SKM-1 treated with dmso at 0.1 percent for 144 hours (cell line): ENCODE measurements around the gene EPC1.
"Not testable (repeated sequence)": the region's sequence is repeated elsewhere in the genome, so short reads cannot be mapped to it uniquely, and the experiment has no call there.

Source experiments
- DNase-seq: peaks from one replicate; lab custom pipeline; 2025; ENCODE audit not compliant: unreplicated experiment; lab: John Stamatoyannopoulos, UW

Gene EPC1

DNA sequence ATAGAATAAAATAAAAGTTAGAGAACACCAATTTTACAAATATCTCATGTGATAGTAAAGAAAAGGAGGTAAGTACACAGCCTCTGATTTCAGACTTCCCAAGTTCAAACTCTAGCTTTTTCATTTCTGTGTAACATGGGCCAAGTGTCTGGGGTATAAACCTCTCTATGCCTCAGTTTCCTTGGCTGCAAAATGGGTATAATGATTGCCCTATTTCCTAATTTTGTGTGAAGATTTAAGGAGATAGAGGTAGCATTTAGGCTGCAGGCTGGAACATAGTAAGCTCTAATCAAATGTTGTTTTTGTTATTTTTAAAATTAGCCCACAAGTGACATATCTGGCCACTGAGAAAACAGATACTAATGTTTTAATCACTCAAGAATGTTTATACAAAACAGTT, 26.1 kb upstream of the EPC1 start:
- DNase-seq = no peak

DNA sequence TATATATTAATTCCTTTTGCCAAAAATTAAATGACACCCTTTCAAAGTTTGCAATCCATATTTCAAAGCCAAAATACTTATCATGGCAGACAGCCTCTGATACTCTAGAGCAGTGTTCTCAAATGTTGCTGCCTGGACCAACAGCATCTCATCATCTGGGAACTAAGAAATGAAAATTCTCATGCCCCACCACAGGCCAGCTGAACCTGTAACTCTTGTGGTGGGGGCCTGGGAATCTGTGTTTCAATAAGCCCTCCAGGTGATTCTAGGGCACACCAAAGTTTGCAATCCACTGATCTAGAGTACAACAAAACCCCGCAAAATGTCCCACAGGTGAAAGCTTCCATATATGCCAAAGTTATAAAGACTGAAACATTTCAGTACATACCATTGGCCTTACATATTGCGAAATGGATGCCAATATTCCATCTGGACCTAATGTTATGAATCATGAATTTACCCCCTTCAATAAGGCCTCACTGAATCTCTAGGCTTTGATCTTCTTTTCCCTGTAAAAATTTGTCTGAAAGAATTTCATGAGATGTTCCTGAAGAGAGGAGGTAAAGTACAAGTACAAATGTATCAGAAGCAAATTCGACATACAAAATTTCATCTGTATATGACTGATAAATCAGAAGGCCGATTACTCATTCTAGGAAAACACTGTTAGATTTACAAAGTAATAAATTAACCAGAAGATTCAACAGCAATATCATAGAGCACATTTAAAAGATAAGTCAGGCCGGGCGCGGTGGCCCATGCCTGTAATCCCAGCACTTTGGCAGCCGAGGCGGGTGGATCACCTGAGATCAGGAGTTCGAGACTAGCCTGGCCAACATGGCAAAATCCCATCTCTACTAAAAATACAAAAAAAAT, 25.3 kb upstream of the EPC1 start:
- DNase-seq = no peak

- no peak for DNase-seq
These were observed 24.1 kb upstream of the EPC1 start for GRCh38 chr10:32371101-32371500.

DNA sequence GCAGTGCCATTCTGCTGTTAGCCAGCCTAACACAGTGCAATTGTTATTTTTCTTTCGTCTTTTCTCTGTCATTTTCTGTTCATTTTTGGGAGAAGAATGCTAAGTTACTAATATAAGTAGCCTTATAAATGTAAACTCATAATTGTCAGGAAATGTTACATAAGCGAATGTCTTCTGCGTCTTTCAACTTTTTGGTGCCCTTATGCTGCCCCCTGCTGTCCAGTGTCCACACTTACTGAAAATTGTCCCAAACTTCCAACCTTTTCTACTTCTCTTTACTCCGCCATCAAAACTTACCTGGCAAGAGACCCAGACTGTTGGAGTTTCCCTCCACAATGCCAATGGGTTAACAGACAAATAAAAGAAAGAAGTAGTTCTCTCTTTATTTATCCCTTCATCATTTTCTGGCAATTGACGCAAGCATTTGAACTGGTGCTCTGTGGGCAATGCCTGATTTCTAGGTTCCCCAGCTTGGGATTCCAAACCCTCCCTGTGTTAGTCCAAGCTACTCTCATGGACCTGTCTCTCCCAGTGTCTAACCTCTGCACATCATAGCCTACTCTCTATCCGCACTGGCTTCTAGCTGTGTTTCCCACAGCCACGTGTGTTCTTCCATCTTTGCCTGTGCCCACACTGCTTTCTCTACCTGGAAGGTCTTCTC, 21.0 kb upstream of the EPC1 start:
- DNase-seq = peak; percentile 5

DNA sequence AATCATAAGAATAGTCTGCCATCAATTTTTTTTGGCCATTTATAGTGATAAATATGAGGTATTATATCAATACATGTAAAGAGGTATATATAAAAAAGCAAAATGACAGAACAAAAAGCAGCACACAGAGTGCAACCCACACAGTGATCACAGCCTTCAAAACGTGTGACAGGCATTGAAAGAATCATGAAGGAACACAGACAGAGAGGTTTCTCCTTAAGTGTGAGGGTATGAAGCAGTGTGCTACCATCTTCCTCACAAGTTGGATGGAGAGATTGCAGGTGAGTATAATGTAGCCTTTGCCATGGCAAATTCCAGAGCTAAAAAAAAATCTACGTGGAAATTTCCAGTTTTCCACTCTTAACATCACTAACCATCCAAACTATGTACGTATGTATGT, 19.6 kb upstream of the EPC1 start:
- no peak for DNase-seq

DNA sequence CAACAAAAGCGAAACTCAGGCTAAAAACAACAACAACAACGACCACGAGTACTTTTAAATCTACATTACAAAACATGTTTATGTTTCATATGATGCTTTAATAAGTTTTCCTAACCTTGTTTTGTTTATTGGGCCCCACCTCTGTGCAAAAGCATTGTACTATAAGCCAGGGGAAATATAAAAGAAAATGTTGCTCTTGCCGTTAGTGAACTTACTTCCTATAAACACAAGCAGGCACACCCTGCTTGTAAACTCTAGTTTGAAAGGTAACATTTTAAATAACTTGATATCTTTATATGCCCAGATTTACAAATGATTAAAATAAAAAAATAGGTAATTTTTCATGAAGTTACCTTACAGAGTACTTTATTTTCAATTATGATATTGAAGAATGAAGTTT, 19.2 kb upstream of the EPC1 start:
- DNase-seq = no peak

GRCh38 chr10:32365404-32365803, 18.4 kb upstream of the EPC1 start:
- DNase-seq = not testable (repeated sequence)

GRCh38 chr10:32362571-32362970, 15.6 kb upstream of the EPC1 start:
- no peak for DNase-seq

- DNase-seq = no peak
These were observed 13.9 kb upstream of the EPC1 start for GRCh38 chr10:32360884-32361283.

DNA sequence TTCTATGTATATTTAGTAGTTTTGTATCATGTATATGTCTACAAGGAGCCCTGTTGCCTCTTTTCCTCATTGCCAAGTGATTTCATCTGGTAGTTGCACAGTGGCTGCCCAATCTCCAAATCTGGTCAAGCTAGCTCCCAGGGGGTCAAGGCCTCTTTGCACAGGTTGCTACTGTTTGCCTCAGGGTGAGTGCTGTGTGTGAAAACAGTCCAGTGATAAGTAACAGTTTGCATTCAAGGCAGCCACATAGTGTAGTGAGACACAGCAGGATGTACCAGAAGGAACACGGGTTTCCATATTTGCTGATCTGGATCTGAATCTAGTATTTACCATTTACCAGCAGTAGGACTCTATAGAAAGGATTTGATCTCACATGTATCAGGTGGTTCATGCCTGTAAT, 13.3 kb upstream of the EPC1 start:
- DNase-seq = no peak

- no peak for DNase-seq
These were observed 10.2 kb upstream of the EPC1 start for GRCh38 chr10:32357056-32357735.

DNA sequence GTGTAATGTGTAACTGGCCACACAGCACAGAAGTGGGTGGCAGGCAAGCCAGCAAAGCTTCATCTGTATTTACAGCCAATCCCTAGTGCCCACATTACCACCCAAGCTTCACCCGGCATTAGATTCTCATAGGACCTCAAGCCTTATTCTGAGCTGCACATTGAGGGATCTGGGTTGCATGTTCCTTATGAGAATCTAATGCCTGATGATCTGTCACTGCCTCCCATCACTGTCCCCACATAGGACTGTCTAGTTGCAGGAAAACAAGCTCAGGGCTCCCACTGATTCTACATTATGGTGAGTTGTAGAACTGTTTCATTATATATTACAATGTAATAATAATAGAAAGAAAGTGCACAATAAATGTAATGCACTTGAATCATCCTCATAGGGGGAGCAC, 7.7 kb upstream of the EPC1 start:
- DNase-seq = not testable (repeated sequence)

- DNase-seq = no peak
These were observed 3.9 kb upstream of the EPC1 start for GRCh38 chr10:32350811-32351350.

- no peak for DNase-seq
These were observed 3.2 kb upstream of the EPC1 start for GRCh38 chr10:32349968-32350738.

DNA sequence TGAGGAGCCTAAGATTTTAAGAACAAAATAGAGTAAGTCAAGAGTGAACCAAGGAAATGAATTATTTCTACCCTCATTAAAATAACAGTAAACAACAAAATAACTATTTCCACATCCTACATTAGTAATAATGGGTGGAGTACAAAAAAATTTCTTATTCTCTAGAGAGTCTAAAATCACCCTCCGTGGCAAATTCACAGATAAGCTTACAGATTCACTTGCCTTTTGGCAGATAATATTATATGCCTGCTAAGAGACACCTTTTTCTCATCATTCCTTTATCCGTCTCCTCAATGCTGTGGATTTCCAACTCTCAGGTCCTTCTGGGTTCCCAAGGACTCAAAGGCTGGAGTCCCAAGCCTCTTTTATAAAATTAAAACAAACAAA, 2.2 kb upstream of the EPC1 start:
- no peak for DNase-seq

DNA sequence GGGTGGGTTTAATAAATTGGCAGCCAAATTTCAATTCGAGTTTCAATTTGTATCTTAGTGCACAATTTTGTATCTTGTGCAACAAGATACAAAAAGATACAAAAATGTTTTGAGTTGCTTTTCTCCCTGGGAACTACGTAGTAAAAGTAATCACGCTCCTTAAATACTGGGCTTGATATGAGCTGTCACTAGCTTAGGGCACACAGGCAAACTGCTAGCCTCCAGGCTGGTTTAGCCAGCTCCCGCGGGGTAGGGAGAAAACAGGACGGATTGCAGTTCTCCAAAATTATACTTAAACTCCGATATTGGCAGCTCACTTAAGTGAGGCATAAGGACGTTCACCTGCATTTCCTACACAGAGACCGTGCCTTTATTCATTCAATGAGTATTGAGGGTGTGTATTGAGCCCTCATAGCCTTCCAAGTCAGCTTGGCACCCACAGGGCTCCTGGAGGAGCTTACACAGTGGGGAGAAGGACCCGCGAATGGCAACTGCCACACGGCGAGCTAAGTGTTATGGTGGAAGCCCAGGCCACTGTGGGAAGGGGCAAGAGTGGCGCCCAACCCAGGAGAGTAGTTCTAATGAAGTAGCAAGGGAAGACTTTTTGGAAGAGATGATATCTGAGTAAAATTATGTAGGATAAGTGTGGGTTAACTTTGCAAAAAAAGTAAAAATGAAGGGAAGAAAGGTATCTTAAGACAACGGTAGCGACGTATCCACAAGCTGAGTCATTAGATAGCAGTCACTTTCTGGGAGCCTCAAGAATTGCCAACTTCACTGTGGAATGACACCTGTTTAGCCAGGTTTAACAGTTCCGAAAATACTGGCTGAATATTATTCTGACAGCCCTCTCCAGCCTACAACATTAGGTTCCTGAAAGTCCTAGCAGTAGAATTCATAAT, 1.6 kb upstream of the EPC1 start:
- no peak for DNase-seq

DNA sequence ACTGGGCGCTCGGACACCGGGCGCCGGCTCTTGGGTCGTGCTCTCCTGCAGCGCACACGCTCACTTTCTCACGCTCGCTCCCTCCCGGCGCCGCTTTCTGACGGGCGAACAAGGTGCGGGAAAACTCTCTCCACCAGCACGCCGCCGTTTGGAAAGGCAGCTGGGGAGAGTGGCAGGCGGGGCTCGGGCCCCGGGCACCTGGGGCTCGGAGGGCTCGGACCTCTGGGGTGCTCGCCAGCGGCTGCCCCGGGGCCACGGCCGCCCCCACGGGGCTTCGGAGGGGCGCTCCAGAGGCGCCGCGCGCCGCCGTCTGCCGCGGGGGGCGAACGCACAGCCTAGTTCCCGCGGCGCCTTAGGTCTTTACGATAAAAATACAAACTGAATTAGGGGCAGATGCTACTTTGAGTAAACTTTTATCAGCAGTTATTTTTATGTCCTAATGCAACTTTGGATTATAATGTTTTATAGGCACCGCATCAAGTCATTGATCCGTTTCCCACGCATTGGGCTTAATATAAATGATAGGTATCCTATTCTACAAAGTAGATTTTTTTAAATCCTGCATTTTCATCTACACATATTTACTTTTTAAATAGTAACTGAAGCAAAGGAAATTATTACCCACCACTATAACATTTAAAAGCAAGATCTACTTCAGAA, 535 bp upstream of the EPC1 start:
- DNase-seq = no peak

DNA sequence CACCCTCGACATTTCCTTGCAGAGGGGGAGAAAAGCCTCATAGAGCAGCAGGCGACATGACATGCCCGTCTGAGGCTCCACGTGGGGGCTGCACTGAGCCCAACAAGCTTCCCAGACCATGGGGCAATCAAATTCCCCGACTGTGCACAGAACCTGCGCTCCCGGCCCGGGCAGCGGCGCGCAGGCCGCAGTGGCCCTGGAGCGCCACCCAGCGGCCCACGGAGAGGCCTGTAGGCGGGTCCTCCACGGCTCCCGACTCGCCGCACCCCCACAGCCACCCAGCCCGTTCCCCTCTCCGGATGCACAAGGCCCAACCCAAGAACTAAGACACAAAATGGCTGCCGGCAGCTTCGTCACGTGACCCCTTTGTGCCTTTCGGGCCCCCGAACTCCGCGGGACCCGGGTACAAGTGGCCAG, 816 bp downstream of the EPC1 start:
- DNase-seq = peak; percentile 80

- DNase-seq = no peak
These were observed 5.4 kb downstream of the EPC1 start for GRCh38 chr10:32341596-32341995.
